Thyroid gland (tissue), 4 donors: ENCODE measurements around the gene FAM181A. TPM values are rescaled to one million over a fixed set of nuclear protein-coding genes. Genes with fewer than 3 reads are reported as not detected.

ENCODE experiments used
- DNase-seq, 2 donors: peaks; one replicate each; pipeline ENCODE4 v3.0.0-alpha.2; 2019
- H3K27ac ChIP-seq, 3 donors: fragments of 200-600 bp; sonication (generic); 1 replicate in 2 of 3; 2 replicates in 1 of 3; pipeline ENCODE4 v1.5.1; 2016 to 2019; ENCODE audit warnings: mild to moderate bottlenecking in 1 of 3, moderate library complexity in 1 of 3
- H3K27me3 ChIP-seq: fragments of 200-600 bp; sonication (generic); one replicate; pipeline ENCODE4 v1.5.1; 2019
- H3K36me3 ChIP-seq, 2 donors: fragments of 200-600 bp; sonication (generic); one replicate each; pipeline ENCODE4 v1.5.1; 2016 to 2019
- H3K4me1 ChIP-seq, 2 donors: fragments of 200-600 bp; sonication (generic); one replicate each; pipeline ENCODE4 v1.5.1; 2017 to 2019
- H3K4me3 ChIP-seq, 3 donors: fragments of 200-600 bp; sonication (generic); replicated peaks in 1 of 3; 1 replicate in 2 of 3; 2 replicates in 1 of 3; pipeline ENCODE4 v1.5.1; 2016; ENCODE audit warnings: mild to moderate bottlenecking in 1 of 3
- H3K9me3 ChIP-seq: fragments of 200-600 bp; sonication (generic); one replicate; pipeline ENCODE4 v1.5.1; 2017
- POLR2A ChIP-seq, 2 donors: fragments of 450-650 bp; IDR thresholded peaks; one replicate each; pipeline ENCODE4 v1.6.1; 2017; ENCODE audit warnings: antibody characterized with exemption in 2 of 2, mild to moderate bottlenecking in 2 of 2, moderate library complexity in 1 of 2
- WGBS, 2 donors: methylation state at CpG; one replicate each; pipeline ENCODE4 v1.1.5; 2017; 5-methylcytosine and 5-hydroxymethylcytosine counted together
- intact Hi-C: fragments of 100-400 bp; cut with DNase I; formaldehyde crosslinking; loops from one replicate; pipeline ENCODE4 v1.15.1; 2023
- total RNA-seq, 4 donors: library from RNA; depleted of rRNA; stranded (reverse); fragments of >200 nt; gene quantifications; one replicate each; pipeline ENCODE4 v1.2.3, GENCODE V29; 2016
- TF ChIP-seq, protein P1 (sequence below), 6 experiments: fragments of 200-600 bp in 3 of 6; fragments of 450-650 bp in 3 of 6; sonication (generic) in 3 of 6; IDR thresholded peaks; one replicate each; pipeline ENCODE4 v1.5.1; 2016 to 2019; ENCODE audit warnings: antibody characterized with exemption in 6 of 6, mild to moderate bottlenecking in 2 of 6, inconsistent platforms in 1 of 6, moderate library complexity in 1 of 6

FAM181A gene
- total RNA-seq, 4 donors from 2014 or later = 0.40 to 3.6 (median 0.63) TPM

DNA sequence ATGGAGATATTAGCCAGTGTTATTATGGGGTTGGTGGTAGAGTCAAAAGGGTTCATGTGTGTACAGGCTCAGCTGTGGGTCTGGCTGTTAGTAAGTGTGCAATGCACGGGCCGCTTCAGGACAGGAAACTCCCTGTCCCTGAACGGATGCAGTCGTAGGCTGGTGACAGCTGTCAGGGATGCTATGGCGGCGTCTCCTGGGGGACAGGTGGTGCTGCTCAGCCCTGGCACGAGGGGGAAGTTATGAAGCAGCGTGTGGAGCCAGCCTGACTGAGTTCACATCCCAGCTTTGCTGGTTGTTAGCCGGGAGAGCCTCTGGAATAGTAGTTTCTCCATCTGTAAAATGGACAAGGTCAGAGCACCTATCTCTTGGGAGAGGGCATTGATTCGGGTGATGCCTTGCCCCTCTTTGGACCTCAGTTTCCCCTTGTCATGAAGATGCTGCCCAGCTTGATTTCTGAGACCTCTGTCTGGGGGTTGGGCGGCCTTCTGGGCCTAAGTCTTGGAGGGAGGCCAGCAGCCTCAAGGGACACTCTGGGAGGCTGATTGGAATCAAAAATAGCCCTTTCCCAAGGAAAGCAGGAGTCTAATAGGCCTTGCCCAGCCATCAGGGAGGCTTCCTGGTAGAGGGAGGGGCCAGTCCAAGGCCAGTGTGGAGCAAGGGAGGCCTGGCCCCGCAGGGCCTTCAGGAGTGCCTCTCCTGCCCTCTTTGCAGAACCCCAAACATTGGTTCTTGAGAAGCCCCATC is 42.1 kb downstream of the FAM181A start:
- H3K27me3 ChIP-seq = no peaks in the 10 kb centered on the region
- H3K4me1 ChIP-seq = peaks cover 0 to 4% of the 10 kb centered on the region in 2 donors
- intact Hi-C loops = no loop called here
- H3K4me3 ChIP-seq = no peak overlapping the region
- no peaks in the 10 kb centered on the region for H3K36me3 ChIP-seq
- no peaks in the 10 kb centered on the region for H3K9me3 ChIP-seq
- no peak for DNase-seq
- no peak for TF ChIP-seq POLR2A (IDR thresholded peaks at IDR 0.05)
- TF ChIP-seq, protein P1, sequence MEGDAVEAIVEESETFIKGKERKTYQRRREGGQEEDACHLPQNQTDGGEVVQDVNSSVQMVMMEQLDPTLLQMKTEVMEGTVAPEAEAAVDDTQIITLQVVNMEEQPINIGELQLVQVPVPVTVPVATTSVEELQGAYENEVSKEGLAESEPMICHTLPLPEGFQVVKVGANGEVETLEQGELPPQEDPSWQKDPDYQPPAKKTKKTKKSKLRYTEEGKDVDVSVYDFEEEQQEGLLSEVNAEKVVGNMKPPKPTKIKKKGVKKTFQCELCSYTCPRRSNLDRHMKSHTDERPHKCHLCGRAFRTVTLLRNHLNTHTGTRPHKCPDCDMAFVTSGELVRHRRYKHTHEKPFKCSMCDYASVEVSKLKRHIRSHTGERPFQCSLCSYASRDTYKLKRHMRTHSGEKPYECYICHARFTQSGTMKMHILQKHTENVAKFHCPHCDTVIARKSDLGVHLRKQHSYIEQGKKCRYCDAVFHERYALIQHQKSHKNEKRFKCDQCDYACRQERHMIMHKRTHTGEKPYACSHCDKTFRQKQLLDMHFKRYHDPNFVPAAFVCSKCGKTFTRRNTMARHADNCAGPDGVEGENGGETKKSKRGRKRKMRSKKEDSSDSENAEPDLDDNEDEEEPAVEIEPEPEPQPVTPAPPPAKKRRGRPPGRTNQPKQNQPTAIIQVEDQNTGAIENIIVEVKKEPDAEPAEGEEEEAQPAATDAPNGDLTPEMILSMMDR (IDR thresholded peaks at IDR 0.05) = no peak
- no peak overlapping the region for H3K27ac ChIP-seq
- WGBS, 2 donors = 88 to 91% methylated on average over 12 of the region's 12 CpGs

DNA sequence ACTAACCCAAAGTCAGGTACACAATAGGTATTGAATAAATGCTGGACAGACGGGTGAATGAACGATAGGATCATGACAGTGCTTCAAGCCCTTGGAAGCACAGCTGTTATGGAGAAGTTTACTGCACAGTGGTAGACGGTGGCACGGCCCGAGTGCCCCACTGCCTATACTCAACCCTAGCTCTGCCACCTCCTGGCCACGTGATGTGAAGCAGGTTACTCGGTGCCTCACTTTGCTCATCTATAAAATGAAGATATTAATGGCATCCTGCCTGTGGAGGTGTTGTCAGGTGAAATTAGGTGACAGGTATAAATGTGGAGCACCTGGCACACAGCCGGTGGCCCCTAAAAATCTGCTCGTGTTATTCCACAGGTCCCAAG is 43.4 kb downstream of the FAM181A start:
- TF ChIP-seq, protein P1 (IDR thresholded peaks at IDR 0.05) = no peak
- no peak for TF ChIP-seq POLR2A (IDR thresholded peaks at IDR 0.05)
- WGBS, 2 donors = 44 to 58% methylated on average over 9 of the region's 9 CpGs
- Histone ChIP-seq H3K27me3 (no peaks in the 10 kb centered on the region), H3K27ac (no peak overlapping the region), H3K4me3 (no peak overlapping the region), H3K9me3 (no peaks in the 10 kb centered on the region), H3K36me3 (no peaks in the 10 kb centered on the region), H3K4me1 (peaks cover 0 to 4% of the 10 kb centered on the region in 2 donors)
- DNase-seq = peak in 1 of 2 donors; percentile 14
- intact Hi-C loops = no loop called here

DNA sequence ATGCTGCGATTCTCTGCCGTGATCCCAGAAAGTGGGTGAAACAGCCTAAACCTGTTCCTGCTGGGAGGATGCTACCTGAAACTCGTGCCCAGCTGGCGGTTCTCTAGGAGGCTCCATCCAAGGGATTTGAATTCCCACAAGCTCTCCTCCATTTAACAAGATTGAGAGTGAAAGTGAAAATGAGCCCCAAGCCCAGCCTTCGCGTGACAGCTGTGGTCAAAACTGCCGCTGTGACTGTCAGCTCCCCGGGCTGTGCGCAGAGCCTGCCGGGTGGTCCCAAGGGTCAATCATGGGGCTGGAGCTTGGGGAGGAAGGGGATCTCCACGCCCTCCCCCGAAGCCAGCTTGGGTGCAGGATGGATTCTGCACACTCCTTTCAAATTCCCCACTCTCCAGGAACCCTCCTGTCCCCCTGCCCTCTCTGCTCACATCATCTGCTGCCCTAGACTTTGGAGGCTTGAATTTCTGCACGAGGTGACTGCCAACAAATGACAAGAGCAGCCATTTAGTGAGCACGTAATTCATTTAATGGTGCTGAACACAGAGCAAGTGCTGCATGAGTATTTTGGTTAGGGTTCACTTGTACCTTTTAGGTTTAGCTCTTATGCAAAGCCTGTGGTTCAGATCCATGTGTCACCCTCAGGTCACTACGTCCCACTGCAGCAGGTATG is 44.0 kb downstream of the FAM181A start:
- WGBS, 2 donors = 60 to 70% methylated on average over 12 to 13 of the region's 15 CpGs
- Histone ChIP-seq H3K36me3 (no peaks in the 10 kb centered on the region), H3K27me3 (no peaks in the 10 kb centered on the region), H3K27ac (no peak overlapping the region), H3K4me1 (no peaks in the 10 kb centered on the region), H3K4me3 (no peak overlapping the region), H3K9me3 (no peaks in the 10 kb centered on the region)
- intact Hi-C loops = no loop called here
- DNase-seq = no peak
- TF ChIP-seq, protein P1 (IDR thresholded peaks at IDR 0.05) = no peak
- no peak for TF ChIP-seq POLR2A (IDR thresholded peaks at IDR 0.05)

DNA sequence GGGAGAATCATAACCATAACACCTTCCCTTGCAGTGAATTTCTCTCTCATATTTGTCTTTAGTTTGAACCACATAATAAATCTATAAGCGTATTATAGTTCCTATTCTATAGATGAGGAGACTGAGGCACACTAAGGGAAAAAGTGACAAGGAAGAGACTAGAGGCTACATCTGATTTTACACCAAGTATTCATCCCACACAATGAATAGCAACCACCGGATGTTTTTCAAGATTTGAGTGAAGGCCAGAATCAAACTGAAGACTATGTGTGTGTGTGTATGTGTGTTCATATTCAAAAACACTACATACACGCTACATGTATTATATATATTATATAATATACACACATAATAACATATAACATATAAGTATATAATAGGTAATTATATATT is 44.5 kb downstream of the FAM181A start:
- no peak for DNase-seq
- intact Hi-C loops = no loop called here
- H3K27ac ChIP-seq = no peak overlapping the region
- no peak for TF ChIP-seq POLR2A (IDR thresholded peaks at IDR 0.05)
- TF ChIP-seq, protein P1 (IDR thresholded peaks at IDR 0.05) = no peak
- H3K27me3 ChIP-seq = no peaks in the 10 kb centered on the region
- WGBS, 2 donors = 88 to 89% methylated on average over 3 of the region's 3 CpGs
- H3K4me1 ChIP-seq = no peaks in the 10 kb centered on the region
- H3K4me3 ChIP-seq = no peak overlapping the region
- H3K9me3 ChIP-seq = no peaks in the 10 kb centered on the region
- H3K36me3 ChIP-seq = no peaks in the 10 kb centered on the region

DNA sequence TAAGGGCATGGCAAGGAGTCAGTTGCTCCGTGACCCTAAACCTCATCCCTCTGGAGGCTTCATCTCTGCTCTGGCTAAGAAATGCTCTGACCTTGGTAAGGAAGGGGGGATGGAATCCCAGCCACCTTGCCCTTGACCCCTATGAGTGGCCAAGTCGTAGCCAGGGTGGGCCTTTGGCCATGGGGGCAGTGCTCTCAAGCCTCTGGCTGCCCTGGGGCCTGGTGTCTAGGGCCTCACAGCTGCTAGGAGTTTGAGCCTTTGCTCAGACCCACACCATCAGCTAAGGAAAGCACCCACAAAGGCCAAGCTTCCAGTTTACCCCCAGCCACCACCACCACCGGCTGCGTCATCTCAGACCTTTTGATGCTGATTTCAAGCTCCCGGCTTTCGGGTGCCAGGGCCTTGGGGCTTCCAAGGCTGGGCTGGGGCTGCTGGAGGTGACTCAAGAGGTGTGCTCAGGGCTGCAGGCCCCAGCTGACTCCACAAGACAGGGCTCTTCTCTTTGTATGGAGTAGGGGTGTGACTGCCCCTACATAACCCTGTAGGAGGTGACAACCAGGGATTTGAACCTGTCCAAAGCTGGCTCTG is 45.6 kb downstream of the FAM181A start:
- no peaks in the 10 kb centered on the region for H3K27me3 ChIP-seq
- H3K27ac ChIP-seq = no peak overlapping the region
- WGBS, 2 donors = 88 to 93% methylated on average over 5 to 6 of the region's 6 CpGs
- DNase-seq = no peak
- H3K36me3 ChIP-seq = no peaks in the 10 kb centered on the region
- H3K4me3 ChIP-seq = no peak overlapping the region
- no peak for TF ChIP-seq POLR2A (IDR thresholded peaks at IDR 0.05)
- TF ChIP-seq, protein P1 (IDR thresholded peaks at IDR 0.05) = no peak
- no peaks in the 10 kb centered on the region for H3K4me1 ChIP-seq
- H3K9me3 ChIP-seq = no peaks in the 10 kb centered on the region
- intact Hi-C loops = no loop called here
